Measurements from ENCODE around the gene ITGA6.

ITGA6 gene

GRCh38 chr2:172428832-172429210, 1.4 kb downstream of the ITGA6 start:
- Histone ChIP-seq H3K27ac (peak overlapping the region; percentile 2 to 55), H3K4me3 (peak overlapping the region; percentile 74)
- DNase-seq (ENCODE audit: low spot score), result no peak
- TF ChIP-seq, protein P1, sequence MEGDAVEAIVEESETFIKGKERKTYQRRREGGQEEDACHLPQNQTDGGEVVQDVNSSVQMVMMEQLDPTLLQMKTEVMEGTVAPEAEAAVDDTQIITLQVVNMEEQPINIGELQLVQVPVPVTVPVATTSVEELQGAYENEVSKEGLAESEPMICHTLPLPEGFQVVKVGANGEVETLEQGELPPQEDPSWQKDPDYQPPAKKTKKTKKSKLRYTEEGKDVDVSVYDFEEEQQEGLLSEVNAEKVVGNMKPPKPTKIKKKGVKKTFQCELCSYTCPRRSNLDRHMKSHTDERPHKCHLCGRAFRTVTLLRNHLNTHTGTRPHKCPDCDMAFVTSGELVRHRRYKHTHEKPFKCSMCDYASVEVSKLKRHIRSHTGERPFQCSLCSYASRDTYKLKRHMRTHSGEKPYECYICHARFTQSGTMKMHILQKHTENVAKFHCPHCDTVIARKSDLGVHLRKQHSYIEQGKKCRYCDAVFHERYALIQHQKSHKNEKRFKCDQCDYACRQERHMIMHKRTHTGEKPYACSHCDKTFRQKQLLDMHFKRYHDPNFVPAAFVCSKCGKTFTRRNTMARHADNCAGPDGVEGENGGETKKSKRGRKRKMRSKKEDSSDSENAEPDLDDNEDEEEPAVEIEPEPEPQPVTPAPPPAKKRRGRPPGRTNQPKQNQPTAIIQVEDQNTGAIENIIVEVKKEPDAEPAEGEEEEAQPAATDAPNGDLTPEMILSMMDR (IDR thresholded peaks at IDR 0.05), result no peak

- H3K27ac ChIP-seq, result peak overlapping the region; percentile 2 to 60
- TF ChIP-seq, protein P1 (IDR thresholded peaks at IDR 0.05), result no peak
- no peak for DNase-seq (ENCODE audit: low spot score)
- peak overlapping the region; percentile 74 for H3K4me3 ChIP-seq
Observed at GRCh38 chr2:172429301-172429968, 2.0 kb downstream of the ITGA6 start.

- no peak for DNase-seq (ENCODE audit: low spot score)
- Histone ChIP-seq H3K4me3 (peak overlapping the region; percentile 74), H3K27ac (no peak overlapping the region)
- TF ChIP-seq, protein P1 (IDR thresholded peaks at IDR 0.05), result no peak
Observed at GRCh38 chr2:172430027-172430426, 2.6 kb downstream of the ITGA6 start.

DNA sequence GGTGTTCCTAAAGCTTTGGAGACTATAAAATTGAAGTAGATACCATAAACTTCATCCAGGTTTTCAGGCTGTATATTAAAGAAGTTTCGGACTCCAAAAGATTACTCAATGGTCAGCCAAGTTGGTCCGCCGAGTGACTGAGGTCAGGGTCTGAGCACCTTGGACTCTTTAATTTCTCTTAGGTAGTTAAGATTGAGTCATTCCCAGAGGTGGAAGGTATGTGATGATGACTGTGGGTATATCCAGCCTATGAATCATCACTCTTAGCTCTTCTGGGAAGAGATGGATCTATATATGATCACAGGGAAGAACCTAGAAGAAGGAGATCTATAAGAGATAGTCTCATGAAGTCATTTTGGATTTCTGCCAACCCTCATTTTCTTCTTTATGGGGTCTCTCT, 3.3 kb downstream of the ITGA6 start:
- TF ChIP-seq, protein P1 (IDR thresholded peaks at IDR 0.05), result no peak
- DNase-seq (ENCODE audit: low spot score), result no peak
- peak overlapping the region in 1 of 2 donors; percentile 4 for H3K27ac ChIP-seq
- H3K4me3 ChIP-seq, result no peak overlapping the region

- Histone ChIP-seq H3K4me3 (no peak overlapping the region), H3K27ac (peak overlapping the region in 1 of 2 donors; percentile 4)
- TF ChIP-seq, protein P1 (IDR thresholded peaks at IDR 0.05), result no peak
- DNase-seq (ENCODE audit: low spot score), result no peak
Observed at GRCh38 chr2:172431463-172431862, 4.1 kb downstream of the ITGA6 start.

DNA sequence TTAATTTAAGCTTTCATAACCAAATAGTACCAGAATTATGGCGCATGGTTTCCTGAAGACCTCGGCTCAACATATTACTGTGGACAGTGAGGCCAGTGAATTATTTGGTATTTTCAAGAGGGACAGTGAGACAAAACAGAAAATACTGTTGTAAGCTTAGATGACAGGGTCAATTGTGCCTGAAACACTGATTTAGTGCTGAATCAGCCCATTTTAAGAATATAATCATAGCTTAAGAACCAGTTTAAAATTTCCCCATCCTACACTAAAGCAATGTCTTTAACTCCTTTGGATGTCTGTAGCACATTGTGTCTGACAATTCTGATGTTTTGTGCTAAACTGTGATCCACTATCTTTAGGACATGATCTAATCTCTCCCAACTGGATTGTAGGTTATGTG, 4.6 kb downstream of the ITGA6 start:
- no peak for DNase-seq (ENCODE audit: low spot score)
- TF ChIP-seq, protein P1 (IDR thresholded peaks at IDR 0.05), result no peak
- Histone ChIP-seq H3K4me3 (no peak overlapping the region), H3K27ac (no peak overlapping the region)

- Histone ChIP-seq H3K27ac (no peak overlapping the region), H3K4me3 (no peak overlapping the region)
- TF ChIP-seq, protein P1 (IDR thresholded peaks at IDR 0.05), result no peak
- DNase-seq (ENCODE audit: low spot score), result no peak
Observed at GRCh38 chr2:172433144-172433543, 5.8 kb downstream of the ITGA6 start.
